GM20431 (cell line): Measurements from ENCODE around the gene SLC8A1.

Experiments used
- in situ Hi-C: fragments of 300-500 bp; cut with MseI, MboI; formaldehyde crosslinking; loops from one replicate; pipeline ENCODE4 v1.15.0; 2020; ENCODE audit warnings: low sequenced_read_pairs; ENCODE audit not compliant: unreplicated experiment

SLC8A1 gene

GRCh38 chr2:40178171-40178778 lies 273.6 kb downstream of the SLC8A1 start:
- in situ Hi-C loops: no loop called here

- in situ Hi-C loops: no loop called here
Measured at GRCh38 chr2:40177366-40177765, 274.5 kb downstream of the SLC8A1 start.

- in situ Hi-C loops: no loop called here
Measured at GRCh38 chr2:40173276-40173675, 278.6 kb downstream of the SLC8A1 start.

GRCh38 chr2:40169856-40170255 lies 282.0 kb downstream of the SLC8A1 start:
- in situ Hi-C loops: no loop called here

- in situ Hi-C loops: no loop called here
Measured at GRCh38 chr2:40169430-40169829, 282.5 kb downstream of the SLC8A1 start.

GRCh38 chr2:40168546-40168945 lies 283.3 kb downstream of the SLC8A1 start:
- in situ Hi-C loops: no loop called here

- in situ Hi-C loops: no loop called here
Measured at GRCh38 chr2:40168032-40168431, 283.9 kb downstream of the SLC8A1 start.

GRCh38 chr2:40166006-40166405 lies 285.9 kb downstream of the SLC8A1 start:
- in situ Hi-C loops: no loop called here

- in situ Hi-C loops: no loop called here
Measured at GRCh38 chr2:40165509-40165844, 286.4 kb downstream of the SLC8A1 start.

GRCh38 chr2:40164736-40165508 lies 287.0 kb downstream of the SLC8A1 start:
- in situ Hi-C loops: no loop called here

- in situ Hi-C loops: no loop called here
Measured at GRCh38 chr2:40161986-40162385, 289.9 kb downstream of the SLC8A1 start.

- in situ Hi-C loops: no loop called here
Measured at GRCh38 chr2:40160751-40161218, 291.1 kb downstream of the SLC8A1 start.

- in situ Hi-C loops: no loop called here
Measured at GRCh38 chr2:40159333-40159732, 292.6 kb downstream of the SLC8A1 start.

GRCh38 chr2:40158781-40159180 lies 293.1 kb downstream of the SLC8A1 start:
- in situ Hi-C loops: no loop called here

GRCh38 chr2:40155728-40156127 lies 296.2 kb downstream of the SLC8A1 start:
- in situ Hi-C loops: no loop called here

- in situ Hi-C loops: no loop called here
Measured at GRCh38 chr2:40150266-40150665, 301.6 kb downstream of the SLC8A1 start.

GRCh38 chr2:40148334-40148733 lies 303.6 kb downstream of the SLC8A1 start:
- in situ Hi-C loops: no loop called here

GRCh38 chr2:40147360-40147759 lies 304.5 kb downstream of the SLC8A1 start:
- in situ Hi-C loops: no loop called here

GRCh38 chr2:40144022-40144421 lies 307.9 kb downstream of the SLC8A1 start:
- in situ Hi-C loops: no loop called here

- in situ Hi-C loops: no loop called here
Measured at GRCh38 chr2:40138314-40138713, 313.6 kb downstream of the SLC8A1 start.

GRCh38 chr2:40131081-40131704 lies 320.7 kb downstream of the SLC8A1 start:
- in situ Hi-C loops: no loop called here
